ENCODE results near the gene PCDH15. TPM values are rescaled to one million over a fixed set of nuclear protein-coding genes. Genes with fewer than 3 reads are reported as not detected.

Gene PCDH15
- total and polyA plus RNA-seq, 2 experiments from 2014 or later: 1.1 to 1.7 TPM

DNA sequence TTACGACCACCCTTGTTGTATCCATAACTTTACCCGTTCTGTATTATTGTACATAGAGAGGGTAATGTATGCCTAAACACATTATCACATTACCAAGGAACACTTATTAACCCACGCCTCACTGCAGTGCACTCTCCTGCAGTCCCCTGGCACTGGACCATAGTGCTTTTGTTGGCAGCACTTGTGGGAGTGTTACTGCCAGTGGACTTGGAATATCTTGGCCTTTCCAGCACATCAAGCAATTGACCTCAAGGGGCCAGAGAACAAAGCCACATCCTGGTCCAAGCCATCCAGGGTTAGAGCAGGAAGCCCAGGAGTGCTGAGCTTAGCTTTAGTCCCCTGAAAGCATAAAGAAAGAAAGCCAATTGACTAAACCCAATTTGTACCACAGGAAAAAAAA lies 304.2 kb downstream of the PCDH15 start:
- no peaks in the 10 kb centered on the region for H3K9me2 ChIP-seq (replicated peaks; ENCODE audit: insufficient read depth)
- H3K4me3 ChIP-seq: no peak overlapping the region
- no peaks in the 10 kb centered on the region for H4K20me1 ChIP-seq (ENCODE audit: insufficient read depth, poor library complexity, severe bottlenecking)
- no peaks in the 10 kb centered on the region for H3K27me3 ChIP-seq
- H3K4me2 ChIP-seq: no peak overlapping the region
- 69% methylated on average over 3 of the region's 3 CpGs for WGBS (ENCODE audit: low lambda C conversion rate, missing lambda C conversion rate)
- TF ChIP-seq, protein P1, sequence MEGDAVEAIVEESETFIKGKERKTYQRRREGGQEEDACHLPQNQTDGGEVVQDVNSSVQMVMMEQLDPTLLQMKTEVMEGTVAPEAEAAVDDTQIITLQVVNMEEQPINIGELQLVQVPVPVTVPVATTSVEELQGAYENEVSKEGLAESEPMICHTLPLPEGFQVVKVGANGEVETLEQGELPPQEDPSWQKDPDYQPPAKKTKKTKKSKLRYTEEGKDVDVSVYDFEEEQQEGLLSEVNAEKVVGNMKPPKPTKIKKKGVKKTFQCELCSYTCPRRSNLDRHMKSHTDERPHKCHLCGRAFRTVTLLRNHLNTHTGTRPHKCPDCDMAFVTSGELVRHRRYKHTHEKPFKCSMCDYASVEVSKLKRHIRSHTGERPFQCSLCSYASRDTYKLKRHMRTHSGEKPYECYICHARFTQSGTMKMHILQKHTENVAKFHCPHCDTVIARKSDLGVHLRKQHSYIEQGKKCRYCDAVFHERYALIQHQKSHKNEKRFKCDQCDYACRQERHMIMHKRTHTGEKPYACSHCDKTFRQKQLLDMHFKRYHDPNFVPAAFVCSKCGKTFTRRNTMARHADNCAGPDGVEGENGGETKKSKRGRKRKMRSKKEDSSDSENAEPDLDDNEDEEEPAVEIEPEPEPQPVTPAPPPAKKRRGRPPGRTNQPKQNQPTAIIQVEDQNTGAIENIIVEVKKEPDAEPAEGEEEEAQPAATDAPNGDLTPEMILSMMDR (IDR thresholded peaks at IDR 0.05; ENCODE audit: poor library complexity): no peak
- DNase-seq (ENCODE audit: low spot score): no peak
- no peak overlapping the region for H3K27ac ChIP-seq
- no peaks in the 10 kb centered on the region for H3K79me2 ChIP-seq
- no peaks in the 10 kb centered on the region for H3K9me3 ChIP-seq (ENCODE audit: low read depth)
- H3K4me1 ChIP-seq (ENCODE audit: insufficient read depth): no peaks in the 10 kb centered on the region
- H2AFZ ChIP-seq: no peak overlapping the region
- no peaks in the 10 kb centered on the region for H3K36me3 ChIP-seq (replicated peaks; ENCODE audit: insufficient read depth, low read depth)

DNA sequence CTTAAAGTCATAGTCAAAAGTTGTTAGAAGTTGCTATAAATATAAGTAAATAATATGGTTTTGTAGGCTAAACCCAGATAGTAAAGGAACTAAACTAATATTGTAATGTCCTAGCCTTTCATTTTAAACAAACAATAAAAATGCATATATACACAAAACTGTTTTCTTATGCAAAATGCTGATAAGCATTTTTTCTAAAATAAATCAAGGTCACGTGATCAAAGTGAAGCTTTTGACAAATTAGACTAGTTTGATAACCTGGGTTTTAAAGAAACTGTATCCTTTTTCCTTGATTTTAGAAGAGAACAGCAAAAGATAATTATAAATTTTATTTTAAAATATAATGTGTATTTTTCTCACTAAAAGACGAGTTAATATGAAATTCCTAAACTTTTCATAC lies 313.3 kb downstream of the PCDH15 start:
- Histone ChIP-seq H3K4me2 (no peak overlapping the region), H4K20me1 (ENCODE audit: insufficient read depth, poor library complexity, severe bottlenecking) (no peaks in the 10 kb centered on the region), H3K4me3 (no peak overlapping the region), H3K79me2 (no peaks in the 10 kb centered on the region), H2AFZ (no peak overlapping the region), H3K9me2 (replicated peaks; ENCODE audit: insufficient read depth) (no peaks in the 10 kb centered on the region), H3K27me3 (no peaks in the 10 kb centered on the region), H3K36me3 (replicated peaks; ENCODE audit: insufficient read depth, low read depth) (no peaks in the 10 kb centered on the region), H3K4me1 (ENCODE audit: insufficient read depth) (no peaks in the 10 kb centered on the region), H3K9me3 (ENCODE audit: low read depth) (no peaks in the 10 kb centered on the region), H3K27ac (no peak overlapping the region)
- 82% methylated on average over 2 of the region's 2 CpGs for WGBS (ENCODE audit: low lambda C conversion rate, missing lambda C conversion rate)
- DNase-seq (ENCODE audit: low spot score): no peak
- TF ChIP-seq EZH2phosphoT487 (IDR thresholded peaks at IDR 0.05; ENCODE audit: low read depth, severe bottlenecking, unreplicated experiment) (no peak), EZH2 (IDR thresholded peaks at IDR 0.05; ENCODE audit: borderline replicate concordance) (no peak)
- TF ChIP-seq, protein P1 (IDR thresholded peaks at IDR 0.05; ENCODE audit: poor library complexity): no peak

DNA sequence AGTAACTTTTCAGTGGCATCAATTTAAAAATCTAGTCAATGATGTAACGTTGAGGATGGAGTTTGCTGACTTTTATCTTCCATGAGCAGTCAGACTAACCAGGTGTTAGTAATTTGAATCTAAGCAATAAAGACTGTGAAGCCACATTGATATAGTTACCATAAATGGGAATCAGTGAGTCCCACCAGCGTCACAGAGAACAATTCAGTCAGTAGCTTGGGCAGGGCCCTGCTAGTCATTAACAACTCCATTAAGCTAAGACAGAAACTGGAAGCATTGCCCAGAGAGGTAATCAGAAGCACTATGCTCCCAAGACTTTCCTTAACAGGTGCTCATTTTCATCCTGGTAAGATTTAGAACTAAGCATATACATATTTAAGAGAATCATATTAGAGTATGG lies 315.1 kb downstream of the PCDH15 start:
- no peaks in the 10 kb centered on the region for H4K20me1 ChIP-seq (ENCODE audit: insufficient read depth, poor library complexity, severe bottlenecking)
- no peaks in the 10 kb centered on the region for H3K79me2 ChIP-seq
- 61% methylated on average over 2 of the region's 2 CpGs for WGBS (ENCODE audit: low lambda C conversion rate, missing lambda C conversion rate)
- H3K4me1 ChIP-seq (ENCODE audit: insufficient read depth): no peaks in the 10 kb centered on the region
- H3K27ac ChIP-seq: no peak overlapping the region
- H3K27me3 ChIP-seq: no peaks in the 10 kb centered on the region
- no peak for DNase-seq (ENCODE audit: low spot score)
- H3K4me2 ChIP-seq: no peak overlapping the region
- no peak overlapping the region for H2AFZ ChIP-seq
- TF ChIP-seq, protein P1 (IDR thresholded peaks at IDR 0.05; ENCODE audit: poor library complexity): no peak
- TF ChIP-seq EZH2phosphoT487 (IDR thresholded peaks at IDR 0.05; ENCODE audit: low read depth, severe bottlenecking, unreplicated experiment): no peak
- no peaks in the 10 kb centered on the region for H3K9me2 ChIP-seq (replicated peaks; ENCODE audit: insufficient read depth)
- no peaks in the 10 kb centered on the region for H3K36me3 ChIP-seq (replicated peaks; ENCODE audit: insufficient read depth, low read depth)
- no peaks in the 10 kb centered on the region for H3K9me3 ChIP-seq (ENCODE audit: low read depth)
- no peak overlapping the region for H3K4me3 ChIP-seq

DNA sequence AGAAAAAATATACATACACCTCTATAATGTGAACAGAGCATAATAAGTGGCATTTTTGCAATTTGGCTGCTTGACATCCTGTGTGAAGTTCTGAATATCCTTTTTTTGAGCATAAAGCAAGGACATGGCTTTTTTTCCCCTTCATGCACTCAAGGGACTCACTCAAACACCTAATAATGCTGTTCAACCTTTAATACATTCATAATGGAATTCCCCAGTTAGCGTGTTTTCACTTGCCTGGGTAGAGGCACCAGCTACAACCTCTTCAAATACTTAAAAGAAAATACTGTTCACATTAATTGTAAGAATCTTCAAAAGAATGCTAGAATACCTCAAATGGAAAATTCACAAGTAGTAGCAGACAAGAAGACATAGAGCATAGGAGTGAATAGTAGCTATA lies 316.8 kb downstream of the PCDH15 start:
- H4K20me1 ChIP-seq (ENCODE audit: insufficient read depth, poor library complexity, severe bottlenecking): no peaks in the 10 kb centered on the region
- no peak overlapping the region for H3K4me2 ChIP-seq
- TF ChIP-seq, protein P1 (IDR thresholded peaks at IDR 0.05; ENCODE audit: poor library complexity): no peak
- no peak for TF ChIP-seq EZH2phosphoT487 (IDR thresholded peaks at IDR 0.05; ENCODE audit: low read depth, severe bottlenecking, unreplicated experiment)
- no peak for TF ChIP-seq EZH2 (IDR thresholded peaks at IDR 0.05; ENCODE audit: borderline replicate concordance)
- no peak for DNase-seq (ENCODE audit: low spot score)
- no peak overlapping the region for H3K4me3 ChIP-seq
- H2AFZ ChIP-seq: no peak overlapping the region
- H3K79me2 ChIP-seq: no peaks in the 10 kb centered on the region
- no peaks in the 10 kb centered on the region for H3K4me1 ChIP-seq (ENCODE audit: insufficient read depth)
- H3K27ac ChIP-seq: no peak overlapping the region
- H3K27me3 ChIP-seq: no peaks in the 10 kb centered on the region
- no peaks in the 10 kb centered on the region for H3K9me2 ChIP-seq (replicated peaks; ENCODE audit: insufficient read depth)
- H3K36me3 ChIP-seq (replicated peaks; ENCODE audit: insufficient read depth, low read depth): no peaks in the 10 kb centered on the region
- no peaks in the 10 kb centered on the region for H3K9me3 ChIP-seq (ENCODE audit: low read depth)
- 97% methylated on average over 1 of the region's 1 CpG for WGBS (ENCODE audit: low lambda C conversion rate, missing lambda C conversion rate)
